NCI-H2171 treated with DMSO at 0.1 percent for 48 hours (cell line): ENCODE results near the gene PIGK.
"Not testable (repeated sequence)": the region's sequence is repeated elsewhere in the genome, so short reads cannot be mapped to it uniquely, and the experiment has no call there.

Experiments used
- DNase-seq: peaks from one replicate; lab custom pipeline; 2025; lab: John Stamatoyannopoulos, UW

Gene PIGK

DNA sequence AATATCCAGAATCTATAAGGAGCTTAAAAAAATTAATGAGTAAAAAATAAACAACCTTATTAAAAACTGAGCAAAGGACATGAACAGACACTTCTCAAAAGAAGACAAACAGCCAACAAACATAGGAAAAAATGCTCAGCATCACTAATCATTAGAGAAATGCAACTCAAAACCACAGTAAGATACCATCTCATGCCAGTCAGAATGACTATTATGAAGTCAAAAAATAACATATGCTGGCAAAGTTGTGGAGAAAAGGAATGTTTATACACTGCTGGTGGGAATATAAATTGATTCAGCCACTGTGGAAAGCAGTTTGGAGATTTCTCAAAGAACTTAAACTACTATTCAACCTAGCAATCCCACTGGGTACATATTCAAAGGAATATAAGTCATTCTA lies 25.3 kb downstream of the PIGK start:
- DNase-seq: no peak

DNA sequence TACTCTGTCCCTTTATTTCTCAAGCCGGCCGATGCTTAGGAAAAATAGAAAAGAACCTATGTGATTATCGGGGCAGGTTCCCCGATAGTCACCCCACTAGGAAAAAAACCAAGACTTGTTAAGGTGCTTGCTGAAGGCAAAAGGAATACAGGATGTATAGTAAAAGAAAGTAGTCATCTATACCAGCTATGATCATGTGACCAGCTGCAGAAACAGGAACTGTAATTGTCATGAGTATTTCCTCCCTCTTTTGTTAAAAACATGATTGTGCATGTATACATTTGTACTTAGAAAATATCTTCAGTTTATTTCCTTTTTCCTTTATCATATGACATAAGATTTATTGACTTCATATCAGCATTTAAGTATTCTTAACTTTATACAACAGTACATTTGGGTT lies 30.5 kb downstream of the PIGK start:
- DNase-seq: no peak

DNA sequence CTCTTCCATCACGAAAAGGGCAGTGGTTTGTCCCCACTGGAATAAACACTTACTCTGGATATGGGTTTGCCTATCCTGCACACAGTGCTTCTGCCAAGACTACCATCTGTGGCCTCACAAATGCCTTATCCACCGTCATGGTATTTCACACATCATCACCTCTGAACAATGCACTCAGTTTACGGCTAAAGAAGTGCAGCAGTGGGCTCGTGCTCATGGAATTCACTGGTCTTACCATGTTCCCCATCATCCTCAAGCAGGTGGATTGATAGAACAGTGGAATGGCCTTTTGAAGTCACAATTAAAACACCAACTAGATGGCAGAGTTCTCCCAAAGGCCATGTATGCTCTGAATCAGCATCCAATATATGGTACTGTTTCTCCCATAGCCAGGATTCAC lies 32.3 kb downstream of the PIGK start:
- DNase-seq: not testable (repeated sequence)

DNA sequence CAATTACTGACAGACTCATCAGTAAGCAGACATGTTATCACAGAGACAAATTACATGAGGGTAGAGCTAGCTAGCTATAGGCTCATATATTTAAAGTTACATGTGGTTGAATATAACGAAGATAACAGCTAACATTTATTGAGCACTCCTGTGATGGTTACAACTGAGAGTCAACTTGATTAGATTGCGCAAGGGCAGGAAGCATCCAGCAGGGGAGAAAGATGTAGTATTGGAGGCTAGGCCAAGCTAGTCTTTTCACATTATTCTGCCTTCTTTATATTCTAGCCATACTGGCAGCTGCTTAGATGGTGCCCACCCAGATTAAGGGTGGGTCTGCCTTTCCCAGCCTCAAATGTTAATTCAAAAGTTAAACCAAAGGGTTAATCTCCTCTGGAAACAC lies 37.1 kb downstream of the PIGK start:
- no peak for DNase-seq

DNA sequence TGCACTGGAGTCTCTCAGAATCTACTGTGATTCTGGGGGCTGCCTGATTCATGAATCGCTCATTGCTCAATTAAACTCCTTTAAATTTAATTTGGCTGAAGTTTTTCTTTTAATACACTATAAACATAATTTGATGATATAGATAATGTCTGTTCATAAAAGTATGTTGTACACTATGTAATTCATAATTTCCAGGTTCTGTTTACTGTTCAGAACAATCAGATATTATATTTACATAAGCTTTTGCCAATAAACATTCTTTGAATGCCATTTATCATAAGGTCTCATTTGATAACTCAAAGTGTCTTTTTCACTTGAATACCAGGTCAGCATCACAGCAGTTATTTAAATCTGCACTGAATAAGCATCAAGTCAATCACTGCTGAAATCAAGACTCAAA lies 39.6 kb downstream of the PIGK start:
- DNase-seq: no peak

DNA sequence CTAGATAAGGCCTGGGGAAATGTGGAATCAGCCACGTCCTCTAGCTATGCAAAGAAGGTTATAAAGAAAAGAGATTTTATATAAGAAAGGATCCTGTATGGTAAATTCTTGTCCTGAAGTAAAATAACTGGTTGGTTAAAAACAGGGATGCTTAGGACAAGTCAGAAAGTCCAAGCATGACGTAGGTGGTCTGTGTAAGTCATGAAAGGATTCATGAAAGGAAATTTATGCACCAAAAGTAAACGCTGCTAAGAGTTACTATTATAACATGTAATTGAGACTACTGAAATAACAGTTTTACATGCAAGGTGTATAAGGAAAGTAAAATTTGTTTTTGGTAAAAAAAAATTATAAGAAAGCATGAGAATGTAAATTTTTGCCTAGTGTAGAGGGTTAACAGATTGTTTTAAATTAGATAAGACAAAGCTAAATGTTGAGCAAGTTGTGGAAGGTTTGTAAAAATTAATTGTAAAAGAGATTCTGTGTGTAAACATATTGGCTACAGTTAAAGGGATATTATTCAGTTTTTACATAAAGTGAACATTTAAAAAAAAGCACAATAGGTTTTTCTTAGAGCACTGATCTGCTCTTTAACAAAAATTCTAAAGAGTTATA lies 43.9 kb downstream of the PIGK start:
- no peak for DNase-seq

DNA sequence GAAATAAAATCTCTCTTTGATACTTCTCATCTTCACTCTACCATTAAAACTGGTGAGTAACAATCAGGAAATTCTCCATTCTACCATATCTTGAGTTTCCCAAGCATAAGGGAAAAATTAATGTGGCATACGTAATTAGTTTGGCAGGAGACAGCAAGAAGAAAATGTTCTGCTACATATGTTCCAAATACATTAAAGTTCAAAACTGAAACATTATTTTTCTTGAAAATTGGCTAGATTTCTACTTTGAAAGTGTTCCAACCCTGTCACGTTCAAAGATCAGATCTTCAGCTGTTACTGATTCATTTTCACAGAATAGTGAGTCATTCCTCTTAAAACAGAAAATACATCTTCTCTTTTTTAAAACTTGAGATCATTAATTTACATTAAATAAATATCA lies 48.5 kb downstream of the PIGK start:
- peak; percentile 28 for DNase-seq

DNA sequence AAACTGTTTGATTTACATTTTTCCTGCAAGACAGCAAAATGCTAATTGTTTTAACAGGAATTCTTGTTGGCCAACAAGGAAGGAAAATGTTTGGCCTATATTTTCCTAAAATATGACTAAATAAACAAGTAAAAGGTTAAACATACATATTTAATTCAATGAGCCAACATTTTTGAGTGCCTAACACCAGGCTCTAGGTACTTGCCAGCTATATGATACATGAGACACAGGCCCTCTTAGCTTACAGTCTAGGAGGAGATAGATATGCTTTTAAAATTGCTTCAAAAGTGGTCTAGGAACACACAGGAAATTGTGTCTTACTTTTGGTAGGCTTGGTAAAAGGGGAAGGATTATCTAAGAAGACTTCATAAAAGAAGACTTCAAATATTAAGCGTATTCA lies 50.9 kb downstream of the PIGK start:
- no peak for DNase-seq

DNA sequence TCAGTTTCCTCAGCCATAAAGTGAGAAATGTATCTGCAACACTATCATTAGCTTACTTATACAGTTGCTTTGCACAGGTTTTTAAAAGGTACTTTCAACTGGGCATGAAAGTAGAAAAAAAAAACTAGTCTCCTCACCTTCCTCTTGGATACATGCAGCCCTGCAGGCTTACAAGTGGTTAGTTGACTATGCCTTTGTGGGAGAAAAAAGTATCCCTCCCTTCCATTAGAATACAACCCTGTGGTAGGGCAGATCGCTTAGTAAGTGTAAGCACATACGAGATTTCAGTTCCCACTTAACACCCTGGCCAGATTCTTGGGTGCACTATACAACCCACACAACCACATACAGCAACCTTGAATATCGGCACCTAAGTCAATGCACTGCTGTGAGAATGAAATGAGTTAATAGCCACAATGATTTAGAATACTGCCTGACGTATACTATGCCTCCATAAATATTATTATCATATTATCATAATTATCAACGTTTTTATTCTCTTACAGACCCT lies 54.7 kb downstream of the PIGK start:
- DNase-seq: no peak

DNA sequence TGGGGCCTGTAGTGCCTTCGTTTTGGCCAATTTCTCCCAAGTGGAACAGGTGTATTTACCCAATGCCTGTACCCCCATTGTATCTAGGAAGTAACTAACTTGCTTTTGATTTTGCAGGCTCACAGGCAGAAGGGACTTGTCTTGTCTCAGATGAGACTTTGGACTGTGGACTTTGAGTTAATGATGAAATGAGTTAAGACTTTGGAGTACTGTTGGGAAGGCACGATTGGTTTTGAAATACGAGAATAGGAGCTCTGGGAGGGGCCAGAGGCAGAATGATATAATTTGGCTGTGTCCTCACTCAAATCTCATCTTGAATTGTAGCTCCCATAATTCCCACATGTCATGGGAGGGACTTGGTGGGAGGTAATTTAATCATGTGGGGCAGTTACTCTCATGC lies 59.5 kb downstream of the PIGK start:
- DNase-seq: not testable (repeated sequence)

DNA sequence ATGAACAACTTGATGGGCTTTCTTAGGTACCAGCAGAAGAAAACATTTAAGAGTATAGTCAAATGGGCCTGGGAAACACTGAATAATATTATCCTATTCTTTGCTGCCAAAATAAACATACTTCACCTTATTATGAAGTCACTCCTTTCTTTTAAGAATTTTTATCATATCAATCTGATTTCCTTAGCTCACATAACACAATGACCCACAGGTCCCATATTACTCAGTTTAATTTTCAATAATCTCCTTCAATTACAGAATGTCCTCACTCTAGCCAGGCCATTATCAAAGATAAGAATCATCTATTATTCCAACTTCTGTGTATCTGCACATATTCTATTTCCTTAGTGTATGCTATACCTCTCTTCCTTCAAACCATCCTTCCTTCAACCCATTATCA lies 63.0 kb downstream of the PIGK start:
- DNase-seq: no peak

DNA sequence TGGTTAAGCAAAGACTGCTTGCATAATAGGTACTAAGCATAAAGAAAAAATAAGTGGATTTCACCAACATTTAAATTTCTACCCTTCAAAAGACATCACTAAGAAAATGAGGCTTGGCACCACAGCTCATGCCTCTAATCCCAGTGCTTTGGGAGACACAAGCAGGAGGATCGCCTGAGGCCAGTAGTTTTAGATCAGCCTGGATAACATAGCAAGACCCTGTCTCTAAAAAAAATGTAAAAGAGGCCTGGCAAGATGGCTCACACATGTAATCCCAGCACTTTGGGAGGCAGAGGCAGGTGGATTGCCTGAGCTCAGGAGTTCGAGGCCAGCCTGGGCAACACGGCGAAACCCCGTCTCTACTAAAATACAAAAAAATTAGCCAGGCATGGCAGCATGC lies 73.0 kb downstream of the PIGK start:
- no peak for DNase-seq

DNA sequence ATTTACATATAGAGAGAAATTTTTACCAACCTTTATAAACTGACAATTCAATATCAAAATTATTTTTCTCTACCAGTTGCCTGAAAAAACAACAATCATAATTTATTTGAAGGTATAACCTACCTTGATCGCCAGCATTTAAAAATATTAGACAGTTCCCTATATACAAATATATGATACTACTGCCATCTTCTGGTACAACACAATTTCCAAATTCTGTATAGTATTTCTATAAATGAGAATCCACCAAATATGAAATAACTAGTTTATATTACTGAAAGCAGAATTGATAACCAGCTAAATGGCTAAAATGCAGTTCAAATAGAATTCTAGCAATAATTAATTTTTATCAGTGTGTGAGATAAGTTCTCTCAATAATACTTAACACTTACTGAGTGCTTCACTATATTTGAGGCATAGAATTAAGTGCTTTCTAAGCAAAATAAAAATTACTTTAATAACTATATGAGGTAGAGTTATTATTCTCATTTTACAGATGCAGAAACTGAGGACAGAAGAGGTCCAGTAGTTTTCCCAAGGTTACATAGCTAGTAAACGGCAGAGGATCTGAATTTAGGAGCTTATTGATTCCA lies 75.6 kb downstream of the PIGK start:
- peak; percentile 47 for DNase-seq

DNA sequence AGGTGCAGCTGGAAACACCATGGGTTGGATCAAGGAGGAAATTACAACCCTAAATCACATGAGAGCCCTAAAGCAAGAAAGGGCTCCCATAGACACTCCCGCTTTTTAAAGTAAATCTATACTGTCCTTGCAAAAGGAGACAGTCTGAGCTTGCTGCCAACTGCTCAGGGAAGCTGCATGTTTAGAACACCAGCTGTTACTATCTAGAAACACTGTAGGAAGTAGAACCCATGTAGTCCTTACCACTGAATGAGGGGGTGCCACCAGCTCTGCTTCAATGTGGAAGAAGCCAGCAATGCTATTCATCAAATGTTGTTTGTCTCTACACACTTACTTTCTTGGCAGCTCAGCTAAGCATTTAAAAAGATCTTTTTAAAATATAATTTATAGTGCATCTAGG lies 79.8 kb downstream of the PIGK start:
- peak; percentile 56 for DNase-seq

DNA sequence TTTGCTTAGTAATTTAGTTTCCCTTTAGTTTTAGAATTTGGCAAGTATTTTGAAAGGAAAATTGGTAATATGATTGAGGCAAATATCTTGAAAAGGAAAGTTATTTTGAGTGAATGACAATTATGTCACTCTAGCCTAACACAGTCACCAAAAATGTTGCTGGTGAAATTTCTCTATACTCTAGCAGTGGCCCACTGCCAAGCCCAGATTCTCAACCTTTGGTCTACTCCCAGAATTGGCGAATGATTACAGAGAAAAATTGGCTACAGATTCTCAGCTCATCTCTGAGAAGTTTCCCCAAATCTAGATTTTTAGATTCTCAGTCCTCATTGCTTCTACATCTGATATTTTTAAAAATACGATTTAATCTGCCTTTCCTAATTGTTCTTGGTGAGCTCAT lies 84.9 kb downstream of the PIGK start:
- no peak for DNase-seq

DNA sequence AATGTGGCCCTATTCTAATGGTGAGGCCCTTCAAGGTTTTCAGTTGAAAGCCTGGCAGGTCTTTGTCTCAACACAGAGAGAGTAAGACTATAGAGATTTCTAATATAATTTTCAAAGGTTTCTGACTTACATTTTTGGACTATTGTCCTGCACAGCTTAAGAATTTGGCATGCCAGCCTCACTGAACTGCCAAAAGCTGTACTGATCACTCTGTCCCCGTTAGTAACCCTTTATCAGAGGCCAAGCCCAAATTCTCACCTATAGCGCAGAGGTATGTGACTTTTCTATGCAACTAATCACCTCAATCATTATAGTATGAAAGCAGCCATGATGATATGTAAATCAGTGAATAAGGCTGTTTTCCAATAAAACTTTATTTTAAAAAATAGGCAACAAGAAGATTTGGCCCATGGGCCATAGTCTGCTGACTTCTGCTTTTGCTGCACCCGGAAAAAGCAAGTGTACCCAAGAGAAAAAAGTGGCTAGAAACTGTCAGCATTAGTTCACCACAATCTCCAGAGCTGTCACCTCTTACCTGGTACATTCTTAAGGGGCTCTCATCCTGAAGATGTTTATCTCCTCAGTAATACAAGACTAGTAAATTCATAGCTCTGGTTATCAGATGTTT lies 85.4 kb downstream of the PIGK start:
- no peak for DNase-seq

DNA sequence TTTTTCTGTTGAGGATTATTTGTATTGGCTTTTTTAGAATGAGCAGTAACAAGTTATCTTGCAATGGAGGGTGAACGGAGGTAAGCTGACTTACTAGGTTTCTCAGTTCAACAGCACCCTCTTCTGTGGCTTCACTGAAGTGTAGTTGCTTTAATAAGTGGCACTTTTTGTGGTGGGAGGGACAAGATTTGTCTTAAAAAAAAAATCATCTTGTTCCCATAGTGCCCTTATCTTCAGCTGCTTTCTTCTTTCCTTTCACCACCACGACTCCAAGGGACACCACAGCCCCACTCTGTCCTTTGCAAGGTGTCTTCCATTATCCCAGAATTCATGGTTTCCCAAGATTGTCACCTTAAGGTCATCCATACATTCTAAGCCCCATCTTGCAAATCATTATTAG lies 92.9 kb downstream of the PIGK start:
- peak; percentile 80 for DNase-seq

DNA sequence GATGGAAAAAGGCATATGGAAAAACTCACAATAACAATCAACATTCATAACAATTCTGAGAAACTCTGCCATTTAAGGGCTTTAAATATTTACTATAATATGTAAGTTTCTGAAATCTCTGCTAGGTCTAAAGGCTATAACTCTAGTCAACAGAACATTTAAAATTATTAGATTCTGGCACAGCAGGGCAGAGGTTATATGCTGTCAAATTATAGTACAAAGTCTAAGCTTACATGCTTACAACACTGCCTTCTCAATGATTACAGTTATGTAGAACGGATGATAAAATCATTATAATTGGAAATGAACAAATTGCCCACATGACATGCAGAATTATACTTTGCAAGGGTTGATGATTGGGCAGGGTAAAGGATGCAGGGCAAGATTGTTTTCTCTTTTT lies 97.7 kb downstream of the PIGK start:
- DNase-seq: no peak

DNA sequence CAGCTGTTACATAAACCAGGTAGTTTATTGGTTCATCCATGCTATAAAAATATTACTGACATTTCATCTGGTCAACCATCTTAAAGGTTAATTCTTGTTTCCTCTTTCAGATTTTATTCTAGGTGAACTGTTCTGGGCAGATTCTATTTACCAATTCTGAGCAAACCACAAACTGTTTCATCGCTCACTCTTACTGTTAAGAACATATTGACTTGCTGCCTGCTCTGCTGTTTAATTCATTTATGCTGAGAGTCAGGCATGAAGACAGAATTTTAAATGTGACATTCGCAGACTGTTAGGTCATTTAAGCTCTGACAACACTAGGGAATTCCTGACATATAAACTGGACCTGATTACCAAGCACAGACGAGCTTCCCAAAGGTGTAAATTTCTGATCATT lies 98.3 kb downstream of the PIGK start:
- no peak for DNase-seq

DNA sequence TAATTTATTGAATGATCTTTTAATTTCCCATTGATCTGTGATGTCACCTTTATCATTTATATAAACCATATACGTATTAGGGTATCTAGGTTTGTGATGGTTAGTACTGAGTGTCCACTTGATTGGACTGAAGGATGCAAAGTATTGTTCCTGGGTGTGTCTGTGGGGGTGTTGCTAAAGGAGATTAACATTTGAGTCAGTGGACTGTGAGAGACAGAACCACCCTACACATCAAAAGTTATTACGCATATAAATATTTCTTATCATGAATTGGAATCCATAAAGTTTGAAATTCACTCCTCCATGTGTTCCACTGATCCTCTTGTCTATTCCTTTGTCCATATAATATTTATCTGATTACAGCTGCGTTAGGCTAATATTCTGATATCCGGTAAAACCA lies 100.5 kb downstream of the PIGK start:
- DNase-seq: no peak

DNA sequence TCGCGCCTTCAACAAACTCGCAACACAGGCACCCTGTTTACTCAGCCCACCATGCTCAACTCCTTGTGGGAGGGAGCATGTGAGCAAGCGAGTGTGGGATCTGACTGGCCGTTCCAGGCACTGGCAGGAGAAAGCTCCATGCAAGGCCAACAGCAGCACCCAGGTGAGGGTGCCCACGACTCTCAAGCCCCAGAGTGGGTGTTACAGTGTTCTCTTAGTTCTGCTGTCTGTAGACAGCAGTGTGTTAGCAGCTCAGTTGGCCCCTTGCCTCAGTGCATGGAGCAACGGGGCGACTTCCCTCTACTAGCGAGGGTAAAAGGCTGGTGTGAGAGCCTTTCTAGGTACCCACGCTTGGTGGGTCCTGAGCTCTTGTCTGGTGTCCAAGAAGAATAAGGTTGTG lies 114.6 kb downstream of the PIGK start:
- no peak for DNase-seq

DNA sequence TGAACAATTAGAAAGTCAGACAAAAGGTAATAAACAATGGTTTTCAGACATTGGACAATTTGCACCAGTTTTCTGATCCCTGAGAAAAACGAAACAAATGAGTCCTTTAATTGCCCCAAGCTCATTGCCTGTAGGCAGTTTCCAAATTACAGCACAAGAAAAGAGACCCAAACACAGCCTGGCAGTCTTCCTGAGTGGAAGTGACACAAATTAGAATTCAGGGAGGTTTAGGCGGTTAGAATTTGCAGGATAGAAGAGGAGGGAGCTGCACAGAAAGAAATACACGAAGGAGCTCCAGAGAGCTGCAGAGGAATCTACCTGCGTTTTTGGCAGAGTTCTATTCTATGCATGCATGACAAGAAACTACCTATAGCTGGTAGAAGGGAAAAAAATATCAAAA lies 115.7 kb downstream of the PIGK start:
- DNase-seq: no peak

DNA sequence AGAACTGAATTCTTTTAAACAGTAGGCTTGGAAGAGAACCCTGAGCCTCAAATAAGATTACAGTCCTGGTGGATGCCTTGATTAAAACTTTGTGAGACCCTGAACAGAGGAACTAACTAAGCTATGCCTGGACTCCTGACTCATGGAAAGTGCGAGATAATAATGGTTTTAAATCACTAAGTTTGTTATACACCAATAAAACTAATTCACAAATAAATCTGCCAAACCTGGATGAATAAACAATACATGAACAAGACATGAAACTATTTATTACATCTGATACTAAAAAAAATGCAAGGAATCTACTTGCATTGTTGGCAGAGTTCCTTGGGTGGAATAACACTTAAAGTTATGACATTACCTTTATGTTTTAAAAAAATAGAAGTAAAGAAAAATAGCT lies 118.4 kb downstream of the PIGK start:
- no peak for DNase-seq
